Endothelial cell of umbilical vein (primary cell): Measurements from ENCODE around the gene HDAC7. TPM values are rescaled to one million over a fixed set of nuclear protein-coding genes. Genes with fewer than 3 reads are reported as not detected.
A peak's percentile ranks its signal among the peaks of the same experiment; 100 is the strongest.

ENCODE experiments used
- BruUV-seq: library from RNA; stranded (reverse); fragments of 400-500 nt; replicated peaks from 2 replicates; lab custom pipeline; 2021; lab: Mats Ljungman, UMichigan
- CTCF ChIA-PET: fragments of 300-600, 350-600 bp; sonication (Branson Sonifier 250); formaldehyde crosslinking; loops from one replicate; lab custom pipeline; 2021; ENCODE audit warnings: antibody characterized with exemption, inconsistent platforms; lab: Charles Lee
- POLR2A ChIA-PET: fragments of 300-600, 350-600 bp; sonication (Branson Sonifier 250); formaldehyde crosslinking; loops from one replicate; lab custom pipeline; 2021; ENCODE audit warnings: antibody characterized with exemption, inconsistent platforms; lab: Charles Lee
- DNase-seq: peaks from one replicate; pipeline ENCODE4 v3.0.0-alpha.2; 2011; ENCODE audit warnings: low read depth, low spot score
- FAIRE-seq: peaks from 2 replicates; lab custom pipeline; 2011; peaks lifted over from hg19 to GRCh38; lab: Jason Lieb, UNC
- H2AFZ ChIP-seq: 2 replicates; pipeline ENCODE4 v1.6.0; 2012; ENCODE audit warnings: low read depth, low read length, control low read depth, inconsistent platforms
- H3K27ac ChIP-seq: 2 replicates; pipeline ENCODE4 v1.5.1; 2011; ENCODE audit warnings: low read depth, mild to moderate bottlenecking, control low read depth, low read length, moderate library complexity; ENCODE audit not compliant: insufficient read depth
- H3K27me3 ChIP-seq, 2 experiments: 2 replicates each; pipeline versions ENCODE4 v1.6.0 to v1.6.1; 2011; ENCODE audit warnings: low read length in 2 of 2, mixed read lengths in 1 of 2; ENCODE audit not compliant: control insufficient read depth in 2 of 2, insufficient read depth in 2 of 2
- H3K36me3 ChIP-seq, 2 experiments: 2 replicates in 1 of 2; 3 replicates in 1 of 2; pipeline ENCODE4 v1.5.1; 2011; ENCODE audit warnings: low read length in 2 of 2, mild to moderate bottlenecking in 1 of 2, moderate library complexity in 1 of 2; ENCODE audit not compliant: control insufficient read depth in 2 of 2, insufficient read depth in 2 of 2; ENCODE audit errors: extremely low read depth in 1 of 2
- H3K4me1 ChIP-seq: 3 replicates; pipeline ENCODE4 v1.5.1; 2011; ENCODE audit warnings: mild to moderate bottlenecking, low read length; ENCODE audit not compliant: control insufficient read depth, insufficient read depth; ENCODE audit errors: extremely low read depth
- H3K4me2 ChIP-seq: 2 replicates; pipeline ENCODE4 v1.6.1; 2011; ENCODE audit warnings: low read length, control low read depth, mixed read lengths; ENCODE audit not compliant: insufficient read depth
- H3K4me3 ChIP-seq, 3 experiments: fragments of 200-600 bp in 1 of 3; sonication (generic), shearing (Covaris generic) in 1 of 3; replicated peaks in 1 of 3; 2 replicates each; pipeline ENCODE4 v1.5.1; 2011 to 2016; ENCODE audit warnings: control low read depth in 3 of 3, low read length in 3 of 3, mild to moderate bottlenecking in 2 of 3, inconsistent platforms in 1 of 3, low read depth in 1 of 3, moderate library complexity in 1 of 3; ENCODE audit not compliant: insufficient read depth in 1 of 3
- H3K79me2 ChIP-seq: 2 replicates; pipeline ENCODE4 v1.6.0; 2012; ENCODE audit warnings: low read length, inconsistent platforms; ENCODE audit not compliant: control insufficient read depth, insufficient read depth
- H3K9ac ChIP-seq: replicated peaks from 2 replicates; pipeline ENCODE3; 2011; ENCODE audit warnings: low read length, control low read depth; ENCODE audit not compliant: insufficient read depth; ENCODE audit errors: extremely low read depth
- H3K9me1 ChIP-seq: replicated peaks from 3 replicates; pipeline ENCODE4 v1.6.0; 2011; ENCODE audit warnings: mild to moderate bottlenecking, low read length; ENCODE audit not compliant: control insufficient read depth, insufficient read depth; ENCODE audit errors: extremely low read depth
- H3K9me3 ChIP-seq: replicated peaks from 2 replicates; pipeline ENCODE4 v1.5.1; 2012; ENCODE audit warnings: low read length, inconsistent platforms; ENCODE audit not compliant: control insufficient read depth, insufficient read depth
- H4K20me1 ChIP-seq: replicated peaks from 2 replicates; pipeline ENCODE3; 2011; ENCODE audit warnings: mild to moderate bottlenecking, low read length; ENCODE audit not compliant: control insufficient read depth, insufficient read depth; ENCODE audit errors: extremely low read depth
- MYC ChIP-seq: IDR thresholded peaks from one replicate; pipeline ENCODE4 v1.6.1; 2011; ENCODE audit warnings: mild to moderate bottlenecking, low read depth, low read length
- POLR2A ChIP-seq: IDR thresholded peaks from 2 replicates; pipeline ENCODE4 v1.6.1; 2012; ENCODE audit warnings: low read depth, mild to moderate bottlenecking, control low read depth, low read length
- POLR2AphosphoS5 ChIP-seq: IDR thresholded peaks from 2 replicates; pipeline ENCODE4 v1.6.1; 2012; ENCODE audit warnings: low read depth, mild to moderate bottlenecking, control low read depth, low read length, moderate library complexity; ENCODE audit not compliant: insufficient read depth
- dilution Hi-C: fragments of 300-500 bp; cut with MboI; formaldehyde crosslinking; loops from one replicate; pipeline ENCODE4 v1.15.0; 2019; ENCODE audit warnings: low sequenced_read_pairs; ENCODE audit not compliant: extremely low pct_ligation_motif_present
- intact Hi-C: fragments of 100-400 bp; cut with micrococcal nuclease; formaldehyde crosslinking; loops from one replicate; pipeline ENCODE4 v1.10.0; 2022
- polyA plus RNA-seq, 4 experiments: library from polyadenylated mRNA; depleted of rRNA in 3 of 4; stranded (reverse) in 3 of 4; unstranded in 1 of 4; fragments of >200 nt; gene quantifications; 2 replicates each; pipeline versions ENCODE4 v1.2.1 to v1.2.3, GENCODE V29; 2011 to 2012; ENCODE audit warnings: missing spikeins in 1 of 4
- total RNA-seq: library from RNA; stranded (reverse); gene quantifications from 2 replicates; pipeline ENCODE4 v1.2.3, GENCODE V29; 2021

Gene HDAC7
- total and polyA plus RNA-seq, 2 donors (not counting 3 experiments of a cell fraction or from before 2014, with no cell fraction given): 119 to 249 TPM

GRCh38 chr12:47786662-47787280 lies 32.9 kb downstream of the HDAC7 start:
- no peaks in the 10 kb centered on the region for H3K9me3 ChIP-seq
- H3K79me2 ChIP-seq: no peaks in the 10 kb centered on the region
- intact Hi-C loops (no loop called here), dilution Hi-C loops (no loop called here)
- DNase-seq (no peak), FAIRE-seq (no peak)
- H2AFZ ChIP-seq: no peak overlapping the region
- H3K4me2 ChIP-seq: no peak overlapping the region
- peaks cover 45 to 85% of the 10 kb centered on the region in 2 experiments for H3K36me3 ChIP-seq
- peaks cover 10% of the 10 kb centered on the region for H3K4me1 ChIP-seq
- no peak overlapping the region for H3K9ac ChIP-seq
- POLR2A ChIA-PET: no interaction called here
- no peak overlapping the region for H3K4me3 ChIP-seq
- H3K9me1 ChIP-seq: no peaks in the 10 kb centered on the region
- no peak overlapping the region for H3K27ac ChIP-seq
- no TSS peak for BruUV-seq
- no peaks in the 10 kb centered on the region for H4K20me1 ChIP-seq
- TF ChIP-seq MYC (no peak), POLR2AphosphoS5 (peak; percentile 9)
- no peaks in the 10 kb centered on the region for H3K27me3 ChIP-seq
- CTCF ChIA-PET: interaction anchor here (10.4 to 15.8 kb wide), 2 partner anchors 49 to 50 kb away, joined by 244 to 427 read pairs; no protein-coding TSS in a partner anchor

DNA sequence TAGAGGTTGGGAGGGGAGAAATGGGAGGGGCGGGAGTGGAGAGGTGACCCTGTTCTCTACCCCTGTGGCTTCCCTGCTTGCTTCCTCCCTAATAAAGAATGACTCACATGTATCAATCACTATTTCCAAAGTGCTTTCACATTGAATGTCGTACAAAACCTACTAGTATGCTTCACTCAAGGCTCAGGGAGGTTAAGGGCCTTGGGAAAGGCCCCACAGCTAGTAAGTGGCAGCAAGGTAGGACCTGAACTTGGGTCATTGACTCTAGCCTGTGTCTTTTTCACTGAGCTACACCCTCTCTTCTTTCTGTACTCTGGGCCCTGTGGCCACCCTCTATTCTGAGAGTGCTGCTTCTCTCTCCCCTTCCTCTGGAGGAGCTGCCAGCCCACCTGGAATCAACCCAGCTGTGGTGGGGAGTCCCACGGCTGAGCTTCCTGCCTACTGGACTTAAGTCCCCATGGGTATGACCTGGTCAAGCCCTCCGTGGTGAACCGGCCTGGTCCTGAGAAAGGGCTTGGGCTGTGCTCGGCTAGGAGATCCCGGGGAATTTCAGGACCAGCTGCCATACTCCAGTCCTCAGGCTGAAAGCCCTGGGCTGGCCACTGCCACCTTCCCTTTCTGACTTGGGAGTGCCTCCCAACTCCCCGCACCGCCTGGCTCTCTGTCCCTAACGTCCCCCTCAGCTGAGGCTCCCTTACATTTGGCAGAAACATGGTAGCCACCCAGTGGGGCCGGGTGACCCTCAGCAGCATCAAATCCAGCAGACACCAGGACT lies 33.6 kb downstream of the HDAC7 start:
- no TSS peak for BruUV-seq
- CTCF ChIA-PET: interaction anchor here (10.4 kb wide), 1 partner anchor 51 kb away, joined by 244 read pairs; no protein-coding TSS in a partner anchor
- H3K4me1 ChIP-seq: peaks cover 10% of the 10 kb centered on the region
- no peak overlapping the region for H3K27ac ChIP-seq
- no peak overlapping the region for H3K9ac ChIP-seq
- H3K27me3 ChIP-seq: no peaks in the 10 kb centered on the region
- dilution Hi-C loops: no loop called here
- TF ChIP-seq POLR2A (no peak), MYC (no peak), POLR2AphosphoS5 (peak; percentile 4)
- H3K4me2 ChIP-seq: no peak overlapping the region
- no peak overlapping the region for H2AFZ ChIP-seq
- DNase-seq (no peak), FAIRE-seq (no peak)
- no peaks in the 10 kb centered on the region for H3K9me3 ChIP-seq
- H3K9me1 ChIP-seq: no peaks in the 10 kb centered on the region
- no peak overlapping the region for H3K4me3 ChIP-seq
- POLR2A ChIA-PET: no interaction called here
- no peaks in the 10 kb centered on the region for H4K20me1 ChIP-seq
- H3K79me2 ChIP-seq: no peaks in the 10 kb centered on the region
- H3K36me3 ChIP-seq: peaks cover 46 to 82% of the 10 kb centered on the region in 2 experiments
- intact Hi-C loops: no loop called here
